ENCODE results near the gene TTC7B. TPM values are rescaled to one million over a fixed set of nuclear protein-coding genes. Genes with fewer than 3 reads are reported as not detected.

Gene TTC7B
- total and polyA plus RNA-seq, 2 donors (not counting 1 experiment from before 2014, with no cell fraction given), result 18.8 to 37.5 TPM

- H3K4me2 ChIP-seq (ENCODE audit: extremely low read depth, insufficient read depth, low read length), result no peak overlapping the region
- DNase-seq (ENCODE audit: low read depth in 2 of 2), result no peak
- H4K20me1 ChIP-seq (ENCODE audit: control insufficient read depth, extremely low read depth, insufficient read depth, low read length), result no peaks in the 10 kb centered on the region
- H3K4me3 ChIP-seq (replicated peaks in 1 of 4; ENCODE audit: control extremely low read depth in 1 of 4, insufficient read depth in 1 of 4, low read depth in 3 of 4, low read length in 4 of 4), result no peak overlapping the region
- H2AFZ ChIP-seq (ENCODE audit: low read length), result no peak overlapping the region
- H3K27me3 ChIP-seq (ENCODE audit: control insufficient read depth, insufficient read depth, low read length), result no peaks in the 10 kb centered on the region
- no peaks in the 10 kb centered on the region for H3K4me1 ChIP-seq (ENCODE audit: control insufficient read depth, extremely low read depth, insufficient read depth, low read length)
- H3K9me3 ChIP-seq (ENCODE audit: control insufficient read depth, insufficient read depth, low read depth, low read length), result no peaks in the 10 kb centered on the region
- H3K27ac ChIP-seq (ENCODE audit: insufficient read depth, low read length), result no peak overlapping the region
- no peaks in the 10 kb centered on the region for H3K79me2 ChIP-seq (ENCODE audit: control insufficient read depth, insufficient read depth, low read length)
- H3K36me3 ChIP-seq (ENCODE audit: control insufficient read depth, insufficient read depth, low read length), result no peaks in the 10 kb centered on the region
- no peak overlapping the region for H3K9ac ChIP-seq (ENCODE audit: insufficient read depth, low read length)
- TF ChIP-seq CTCF (conservative IDR thresholded peaks at IDR 0.05 in 1 of 2, IDR thresholded peaks at IDR 0.05 in 1 of 2; ENCODE audit: low read depth in 1 of 2, low read length in 2 of 2), result no peak
- TF ChIP-seq EZH2 (IDR thresholded peaks at IDR 0.05; ENCODE audit: low read length, missing control alignments), result no peak
Observed at GRCh38 chr14:90557516-90557915, 258.7 kb downstream of the TTC7B start.

GRCh38 chr14:90556666-90557450 is 259.4 kb downstream of the TTC7B start:
- Histone ChIP-seq H3K79me2 (ENCODE audit: control insufficient read depth, insufficient read depth, low read length) (no peaks in the 10 kb centered on the region), H3K4me3 (replicated peaks in 1 of 4; ENCODE audit: control extremely low read depth in 1 of 4, insufficient read depth in 1 of 4, low read depth in 3 of 4, low read length in 4 of 4) (no peak overlapping the region), H3K36me3 (ENCODE audit: control insufficient read depth, insufficient read depth, low read length) (no peaks in the 10 kb centered on the region), H3K9me3 (ENCODE audit: control insufficient read depth, insufficient read depth, low read depth, low read length) (no peaks in the 10 kb centered on the region), H2AFZ (ENCODE audit: low read length) (no peak overlapping the region), H3K4me1 (ENCODE audit: control insufficient read depth, extremely low read depth, insufficient read depth, low read length) (no peaks in the 10 kb centered on the region), H3K27ac (ENCODE audit: insufficient read depth, low read length) (no peak overlapping the region), H3K4me2 (ENCODE audit: extremely low read depth, insufficient read depth, low read length) (no peak overlapping the region), H3K27me3 (ENCODE audit: control insufficient read depth, insufficient read depth, low read length) (no peaks in the 10 kb centered on the region), H3K9ac (ENCODE audit: insufficient read depth, low read length) (no peak overlapping the region), H4K20me1 (ENCODE audit: control insufficient read depth, extremely low read depth, insufficient read depth, low read length) (no peaks in the 10 kb centered on the region)
- no peak for TF ChIP-seq EZH2 (IDR thresholded peaks at IDR 0.05; ENCODE audit: low read length, missing control alignments)
- no peak for TF ChIP-seq CTCF (conservative IDR thresholded peaks at IDR 0.05 in 1 of 2, IDR thresholded peaks at IDR 0.05 in 1 of 2; ENCODE audit: low read depth in 1 of 2, low read length in 2 of 2)
- DNase-seq (ENCODE audit: low read depth in 2 of 2), result no peak

GRCh38 chr14:90556012-90556477 is 260.2 kb downstream of the TTC7B start:
- no peak overlapping the region for H2AFZ ChIP-seq (ENCODE audit: low read length)

More at GRCh38 chr14:90556012-90556477, 260.2 kb downstream of the TTC7B start:
- Histone ChIP-seq H3K9ac (ENCODE audit: insufficient read depth, low read length) (no peak overlapping the region), H4K20me1 (ENCODE audit: control insufficient read depth, extremely low read depth, insufficient read depth, low read length) (no peaks in the 10 kb centered on the region), H3K27me3 (ENCODE audit: control insufficient read depth, insufficient read depth, low read length) (no peaks in the 10 kb centered on the region), H3K36me3 (ENCODE audit: control insufficient read depth, insufficient read depth, low read length) (no peaks in the 10 kb centered on the region), H3K9me3 (ENCODE audit: control insufficient read depth, insufficient read depth, low read depth, low read length) (no peaks in the 10 kb centered on the region), H3K27ac (ENCODE audit: insufficient read depth, low read length) (no peak overlapping the region), H3K4me1 (ENCODE audit: control insufficient read depth, extremely low read depth, insufficient read depth, low read length) (no peaks in the 10 kb centered on the region), H3K79me2 (ENCODE audit: control insufficient read depth, insufficient read depth, low read length) (no peaks in the 10 kb centered on the region), H3K4me3 (replicated peaks in 1 of 4; ENCODE audit: control extremely low read depth in 1 of 4, insufficient read depth in 1 of 4, low read depth in 3 of 4, low read length in 4 of 4) (peak overlapping the region in 1 of 4 experiments; percentile 8), H3K4me2 (ENCODE audit: extremely low read depth, insufficient read depth, low read length) (no peak overlapping the region)
- DNase-seq (ENCODE audit: low read depth in 2 of 2), result no peak
- TF ChIP-seq CTCF (conservative IDR thresholded peaks at IDR 0.05 in 1 of 2, IDR thresholded peaks at IDR 0.05 in 1 of 2; ENCODE audit: low read depth in 1 of 2, low read length in 2 of 2), result no peak
- TF ChIP-seq EZH2 (IDR thresholded peaks at IDR 0.05; ENCODE audit: low read length, missing control alignments), result no peak

Measured in fibroblast of lung (primary cell).